Stimulated activated CD4-positive, alpha-beta T cell treated with anti-CD3 and anti-CD28 coated beads, Interleukin-2, amount 100 ng/mL, for 48 hours (primary cell): ENCODE measurements around the gene CAPN10.

Source experiments
- DNase-seq, 2 donors: peaks; one replicate each; pipeline ENCODE4 v3.0.0-alpha.2; 2020

The CAPN10 gene

DNA sequence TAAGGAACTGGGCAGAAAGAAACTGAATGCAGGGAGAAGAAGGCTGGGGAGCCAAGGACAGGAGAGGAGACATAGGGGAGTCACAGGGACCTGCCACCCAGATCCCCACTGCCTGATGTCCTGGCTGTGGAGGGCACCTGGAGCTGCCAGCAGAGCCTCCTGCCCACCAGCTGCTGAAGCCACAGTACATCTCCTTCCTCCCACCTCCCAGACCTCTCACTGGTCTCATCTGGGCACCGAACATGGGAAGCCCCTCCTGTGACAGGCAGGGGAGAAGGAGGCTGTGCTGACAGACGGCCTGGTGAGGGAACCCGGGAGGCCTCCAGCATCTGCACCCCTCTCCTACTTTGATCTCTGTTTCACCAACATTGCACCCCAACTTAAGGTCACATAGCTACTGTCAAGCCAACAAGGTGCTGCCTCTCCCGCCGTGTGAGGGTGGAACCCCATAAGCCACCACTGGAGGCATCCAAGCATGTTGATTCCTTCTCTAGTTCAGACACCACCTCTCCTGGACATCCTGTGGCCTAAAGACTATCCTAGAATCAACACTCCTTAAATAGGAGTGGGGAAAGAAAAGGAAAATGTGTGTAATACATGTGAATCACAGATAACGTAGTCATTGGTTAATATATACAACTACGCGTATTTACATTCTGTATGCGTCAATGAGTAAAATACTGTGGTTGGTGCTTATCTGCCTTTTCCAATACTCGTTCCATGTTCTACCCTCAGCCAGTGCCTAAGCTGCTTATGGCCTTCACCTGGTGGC, 21.8 kb upstream of the CAPN10 start:
- no peak for DNase-seq

DNA sequence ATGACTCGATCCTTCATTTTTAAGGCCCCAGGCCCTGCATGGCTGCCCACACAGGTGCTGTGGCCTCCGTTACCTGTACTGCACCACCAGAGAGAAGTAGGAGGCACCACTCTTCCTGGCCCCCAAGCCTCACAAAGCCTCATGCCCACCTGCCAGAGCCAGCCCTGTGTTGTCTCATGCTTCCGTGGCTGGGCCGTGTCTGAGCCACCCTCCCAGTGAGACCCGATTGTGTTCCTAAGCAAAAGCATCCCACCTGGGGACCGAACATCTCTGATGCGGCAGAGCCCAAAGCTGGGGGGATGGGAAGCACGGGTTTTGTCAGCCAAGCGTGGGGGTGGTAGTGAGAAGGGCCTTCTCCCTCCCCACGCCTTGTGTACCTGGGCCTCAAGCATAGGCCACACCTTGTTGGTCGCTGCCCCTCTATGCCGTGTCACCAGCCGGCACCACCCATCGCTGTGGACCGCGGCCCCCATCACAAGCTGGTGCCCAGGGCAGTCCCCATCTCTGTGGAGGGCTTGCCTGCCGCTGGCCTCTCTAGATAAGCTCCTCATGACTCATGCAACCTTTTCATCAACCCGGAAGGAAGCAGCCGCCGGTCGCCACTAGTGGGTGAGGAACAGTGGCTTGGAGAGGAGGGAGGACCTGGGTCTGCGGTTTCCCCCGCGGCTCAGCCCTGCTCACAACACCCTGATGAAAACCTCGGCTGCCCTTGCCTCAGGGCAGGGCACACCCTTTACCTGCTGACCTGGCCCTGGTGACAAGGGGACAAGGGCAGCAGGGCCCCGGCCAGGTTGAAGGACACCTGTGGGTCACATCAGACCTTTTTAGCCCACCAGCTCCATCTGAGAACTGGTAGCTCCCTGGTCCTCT, 21.0 kb upstream of the CAPN10 start:
- peak; percentile 77 to 80 for DNase-seq

DNA sequence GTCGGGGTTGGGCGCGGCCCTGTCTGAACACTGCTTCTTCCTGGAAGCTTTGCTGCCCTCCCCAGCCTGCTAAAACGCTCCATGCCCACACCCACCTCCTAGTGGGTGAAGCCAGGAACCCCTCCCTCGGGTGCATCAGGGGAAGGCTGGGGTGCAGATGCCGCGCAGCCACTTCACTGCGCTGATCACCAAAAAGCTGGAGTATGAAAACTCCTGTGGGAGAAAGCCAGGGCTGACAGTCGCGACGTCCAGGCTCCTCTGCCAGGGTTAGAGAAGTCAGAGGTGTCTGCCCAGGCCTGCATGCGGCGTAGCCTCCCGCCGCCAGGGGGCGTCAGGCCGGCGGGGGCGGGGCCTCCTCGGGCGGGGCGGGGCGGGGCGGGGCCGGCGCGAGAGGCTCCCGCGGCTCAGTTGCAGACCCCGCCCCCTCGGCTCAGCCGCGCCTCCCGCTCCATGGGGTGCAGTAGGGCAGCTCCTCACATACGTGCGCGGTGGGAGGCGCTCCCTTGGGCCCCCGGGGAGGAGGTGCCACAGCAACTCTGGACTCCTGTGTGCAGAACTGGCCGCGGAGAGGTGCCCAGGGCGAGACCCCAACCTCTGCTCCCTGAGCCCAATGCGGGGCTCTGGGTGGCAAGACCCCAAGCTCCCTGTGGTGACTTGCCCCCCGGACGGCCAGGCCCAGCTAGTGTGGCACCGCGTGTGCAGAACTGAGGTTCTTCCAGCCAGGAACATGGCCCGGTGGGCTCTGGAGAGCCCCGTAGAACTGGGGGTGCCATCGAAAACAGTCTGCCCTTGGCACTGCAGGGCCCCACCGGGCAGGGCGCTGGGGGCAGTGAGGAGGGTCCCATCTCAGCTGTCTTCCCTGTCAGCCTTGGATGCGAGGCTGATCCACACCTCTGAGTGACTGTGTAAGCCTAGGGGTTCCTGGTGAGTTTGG, 20.1 kb upstream of the CAPN10 start:
- DNase-seq: peak; percentile 92 to 94

DNA sequence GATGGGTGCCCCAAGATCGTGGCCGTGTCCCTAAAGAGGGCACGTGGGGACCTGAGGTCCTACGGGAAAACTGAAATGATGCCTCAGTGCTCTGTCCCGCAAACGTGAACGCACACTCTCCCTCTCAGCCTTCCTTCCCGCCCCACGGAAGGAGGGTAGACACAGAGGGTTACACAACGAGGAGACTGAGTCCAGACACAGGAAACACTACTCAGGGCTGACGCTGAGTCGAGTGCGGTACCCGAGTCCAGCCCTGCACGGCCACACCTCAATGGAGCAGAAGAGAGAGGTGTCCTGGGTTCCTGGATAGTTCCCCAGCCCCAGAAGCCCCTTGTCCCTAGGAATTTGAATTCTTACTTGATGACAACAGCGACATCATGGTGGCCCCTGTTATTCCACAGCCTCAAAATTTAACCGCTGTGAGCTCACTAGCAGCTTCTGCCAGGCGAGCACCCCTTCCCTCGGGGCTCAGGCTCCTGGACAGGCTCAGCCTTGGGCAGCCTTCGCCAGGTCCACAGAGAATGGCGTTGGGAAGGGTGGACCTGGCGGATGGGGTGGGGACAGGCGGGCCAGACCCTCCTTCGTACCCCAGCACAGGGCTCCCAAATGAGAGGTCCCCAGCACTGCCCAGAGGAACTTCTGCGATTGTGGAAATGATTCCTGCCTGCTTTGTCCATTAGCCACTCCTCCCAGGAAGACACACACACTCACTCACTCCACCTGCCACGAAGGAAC, 19.2 kb upstream of the CAPN10 start:
- no peak for DNase-seq

DNA sequence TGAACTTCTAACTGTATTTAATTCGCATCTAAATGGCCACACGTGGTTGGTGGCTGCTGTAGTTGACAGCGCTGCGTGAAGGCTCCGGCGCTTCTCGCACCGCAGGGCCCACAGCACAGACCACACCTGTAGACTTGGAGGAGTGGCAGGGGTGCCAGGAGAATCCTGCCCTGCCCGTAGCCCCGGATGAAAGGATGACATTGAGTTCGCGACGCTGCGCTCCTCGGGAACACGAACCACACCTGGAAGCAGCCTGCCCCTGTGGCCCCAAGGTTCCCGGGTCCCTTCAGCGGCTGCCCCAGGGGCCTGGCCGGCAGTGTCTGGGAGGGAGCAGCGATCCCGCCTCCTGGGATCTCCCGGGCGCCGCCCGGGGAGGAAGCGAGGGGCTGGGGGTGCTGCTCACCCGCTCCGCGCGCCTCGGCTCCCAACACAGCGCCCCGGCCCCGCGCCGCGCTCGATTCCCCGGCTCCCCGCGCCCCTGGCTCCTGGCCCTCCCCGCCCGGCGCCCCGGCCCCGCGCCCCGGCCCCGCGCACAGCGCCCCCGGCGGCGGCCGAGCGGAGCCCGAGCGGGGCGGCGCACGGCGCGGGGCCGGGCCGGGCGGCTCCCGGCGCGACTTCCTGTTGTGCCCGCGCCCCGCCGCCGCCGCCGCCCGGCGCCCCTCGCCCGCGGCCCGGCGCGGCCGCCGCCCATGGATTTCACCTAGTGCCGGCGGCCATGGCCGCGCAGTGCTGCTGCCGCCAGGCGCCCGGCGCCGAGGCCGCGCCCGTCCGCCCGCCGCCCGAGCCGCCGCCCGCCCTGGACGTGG, 18.5 kb upstream of the CAPN10 start, which contains the start of gene RNPEPL1:
Gene RNPEPL1 (plus strand): TSS at position 613 of the 806 bp plus-strand sequence. CDS start 103 bp downstream, at position 716.
- peak in 1 of 2 donors; percentile 59 for DNase-seq

DNA sequence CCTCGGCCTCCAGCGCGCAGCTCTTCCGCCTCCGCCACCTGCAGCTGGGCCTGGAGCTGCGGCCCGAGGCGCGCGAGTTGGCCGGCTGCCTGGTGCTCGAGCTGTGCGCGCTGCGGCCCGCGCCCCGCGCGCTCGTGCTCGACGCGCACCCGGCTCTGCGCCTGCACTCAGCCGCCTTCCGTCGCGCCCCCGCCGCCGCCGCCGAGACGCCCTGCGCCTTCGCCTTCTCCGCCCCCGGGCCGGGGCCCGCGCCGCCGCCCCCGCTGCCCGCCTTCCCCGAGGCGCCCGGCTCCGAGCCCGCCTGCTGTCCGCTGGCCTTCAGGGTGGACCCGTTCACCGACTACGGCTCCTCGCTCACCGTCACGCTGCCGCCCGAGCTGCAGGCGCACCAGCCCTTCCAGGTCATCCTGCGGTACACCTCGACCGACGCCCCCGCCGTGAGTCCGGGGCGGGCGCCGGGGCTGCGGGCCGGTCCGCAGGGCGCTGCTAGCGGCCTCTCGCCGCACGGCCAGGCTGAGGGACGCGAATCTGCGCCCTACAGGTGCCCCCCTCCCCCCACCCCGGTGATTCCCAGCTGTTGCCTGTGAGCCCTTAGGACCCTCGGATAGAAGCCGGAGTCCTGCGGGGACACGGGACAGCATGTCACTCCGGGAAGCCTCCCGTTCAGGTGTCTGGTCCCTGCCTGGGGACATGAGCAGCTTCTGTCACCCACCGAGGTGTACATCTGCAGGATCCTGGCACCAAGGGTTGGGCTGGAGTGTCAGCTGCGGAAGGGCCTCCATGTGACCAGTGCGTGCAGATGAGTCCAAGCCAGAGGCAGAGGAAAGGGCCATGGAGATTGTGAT, 17.6 kb upstream of the CAPN10 start:
- DNase-seq: no peak

DNA sequence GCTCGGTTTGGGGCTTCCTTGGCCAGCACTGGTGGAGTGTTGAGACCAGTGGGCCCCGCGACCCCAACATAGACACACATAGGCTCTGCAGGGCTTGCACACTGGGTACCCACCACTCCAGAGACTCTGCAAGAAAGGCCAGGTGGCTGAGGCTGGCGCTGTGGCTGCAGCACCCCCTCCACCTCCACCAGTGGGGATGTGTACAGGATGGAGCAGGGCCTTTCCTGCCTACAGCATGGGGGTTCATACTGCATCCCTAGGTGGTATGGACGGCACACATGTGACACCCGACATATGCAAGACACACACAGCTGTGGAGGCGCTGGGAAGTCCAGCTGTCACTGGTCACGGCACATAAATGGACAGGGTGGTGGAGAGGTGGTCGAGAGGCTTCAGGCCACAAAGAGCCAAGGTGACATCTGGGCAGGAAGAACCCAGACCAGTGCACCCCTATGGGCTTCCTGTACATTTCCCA, 17.0 kb upstream of the CAPN10 start:
- no peak for DNase-seq

DNA sequence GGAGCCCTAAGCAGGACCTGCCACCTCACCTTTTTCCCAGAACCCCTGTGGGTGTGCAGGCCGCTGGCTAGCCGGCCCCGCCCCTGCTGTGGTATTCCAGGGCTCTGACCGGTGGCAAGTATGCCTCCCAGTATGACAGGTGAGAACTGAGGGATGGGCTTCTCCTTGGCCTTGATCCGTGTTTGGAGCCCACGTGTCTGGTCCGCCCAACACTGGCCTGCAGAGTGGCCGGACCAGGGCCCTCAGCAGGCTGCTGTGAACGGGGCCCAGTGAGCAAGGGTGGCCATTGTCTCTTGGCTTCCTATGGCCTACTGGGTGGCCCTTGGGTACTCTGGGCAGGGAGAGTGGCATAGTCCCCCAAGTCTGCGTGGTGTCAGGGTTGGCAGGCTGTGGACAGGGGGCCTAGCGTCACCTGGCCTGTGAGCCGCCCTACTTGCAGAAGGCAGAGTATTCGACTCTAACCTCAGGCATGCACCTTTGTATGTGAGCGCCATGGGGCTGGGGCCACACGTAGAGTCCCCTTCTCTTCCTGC, 16.5 kb upstream of the CAPN10 start:
- DNase-seq: no peak

DNA sequence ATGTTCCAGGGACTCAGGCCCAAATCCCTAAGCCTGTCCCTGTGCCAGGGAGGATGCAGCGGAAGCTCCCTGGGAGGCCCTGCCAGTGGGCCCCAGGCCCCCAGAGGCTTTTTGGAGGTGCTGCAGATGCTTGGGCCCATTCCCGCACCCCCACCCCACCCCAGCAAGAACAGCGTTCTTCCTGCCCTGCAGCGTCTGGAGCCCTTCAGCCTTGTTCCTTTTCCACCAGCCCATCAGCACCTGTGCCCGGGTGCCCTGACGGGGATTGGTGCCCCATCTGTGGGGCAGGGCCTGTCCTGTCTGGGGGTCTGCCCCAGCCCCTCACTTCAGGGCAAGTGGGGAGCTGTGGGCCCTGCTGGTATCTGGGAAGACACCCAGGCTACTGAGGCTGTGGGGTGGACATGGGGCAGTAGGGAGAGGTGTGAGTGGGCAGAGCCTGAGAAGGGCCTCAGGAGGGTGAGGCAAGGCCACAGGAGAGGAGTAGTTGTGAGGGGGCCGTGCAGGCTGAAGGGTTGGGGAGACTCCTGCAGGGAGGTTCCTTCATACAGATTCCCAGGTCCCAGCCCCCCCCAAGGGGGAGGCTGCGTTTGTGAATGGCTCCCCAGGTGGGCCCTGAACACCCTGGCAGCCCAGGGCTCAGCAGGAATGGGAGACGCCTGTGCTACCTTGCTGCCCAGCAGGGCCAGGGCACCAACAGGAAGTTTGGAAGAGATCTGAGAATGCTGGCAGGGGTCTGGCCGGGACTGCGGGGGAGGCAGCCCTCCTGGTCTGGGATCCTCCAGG, 15.8 kb upstream of the CAPN10 start:
- no peak for DNase-seq

DNA sequence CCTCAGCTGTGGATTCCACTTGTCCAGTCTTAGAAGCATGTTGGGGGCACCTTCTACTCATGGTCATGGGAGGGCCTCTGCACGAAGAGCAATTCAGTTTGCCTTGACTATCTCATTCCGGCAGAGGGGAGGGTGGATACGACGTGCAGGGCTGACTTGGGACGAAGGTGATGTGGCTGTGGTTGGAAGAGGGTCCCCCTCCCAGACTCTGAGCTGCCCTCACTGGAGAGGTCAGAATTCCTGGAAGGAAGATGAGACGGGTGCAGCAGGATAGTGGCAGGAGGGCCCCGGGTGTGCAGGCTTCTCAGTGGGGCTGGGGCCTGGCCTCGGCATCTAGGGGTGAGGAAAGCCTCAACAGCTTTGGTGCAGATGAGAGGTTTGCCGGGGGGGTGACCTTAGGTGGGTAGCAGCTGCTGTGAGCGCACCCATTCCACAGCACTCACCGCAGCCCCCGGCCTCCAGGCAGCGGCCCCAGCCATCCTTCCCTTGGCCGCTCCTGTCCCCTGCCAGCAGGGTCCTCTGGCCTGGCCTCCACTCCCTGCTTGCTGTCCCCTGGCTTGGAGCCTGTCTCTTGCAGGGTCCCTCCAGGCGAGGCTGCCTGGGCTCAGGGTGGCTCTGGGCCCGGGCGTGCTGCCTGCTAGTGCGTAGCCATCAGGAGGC, 15.1 kb upstream of the CAPN10 start:
- no peak for DNase-seq

DNA sequence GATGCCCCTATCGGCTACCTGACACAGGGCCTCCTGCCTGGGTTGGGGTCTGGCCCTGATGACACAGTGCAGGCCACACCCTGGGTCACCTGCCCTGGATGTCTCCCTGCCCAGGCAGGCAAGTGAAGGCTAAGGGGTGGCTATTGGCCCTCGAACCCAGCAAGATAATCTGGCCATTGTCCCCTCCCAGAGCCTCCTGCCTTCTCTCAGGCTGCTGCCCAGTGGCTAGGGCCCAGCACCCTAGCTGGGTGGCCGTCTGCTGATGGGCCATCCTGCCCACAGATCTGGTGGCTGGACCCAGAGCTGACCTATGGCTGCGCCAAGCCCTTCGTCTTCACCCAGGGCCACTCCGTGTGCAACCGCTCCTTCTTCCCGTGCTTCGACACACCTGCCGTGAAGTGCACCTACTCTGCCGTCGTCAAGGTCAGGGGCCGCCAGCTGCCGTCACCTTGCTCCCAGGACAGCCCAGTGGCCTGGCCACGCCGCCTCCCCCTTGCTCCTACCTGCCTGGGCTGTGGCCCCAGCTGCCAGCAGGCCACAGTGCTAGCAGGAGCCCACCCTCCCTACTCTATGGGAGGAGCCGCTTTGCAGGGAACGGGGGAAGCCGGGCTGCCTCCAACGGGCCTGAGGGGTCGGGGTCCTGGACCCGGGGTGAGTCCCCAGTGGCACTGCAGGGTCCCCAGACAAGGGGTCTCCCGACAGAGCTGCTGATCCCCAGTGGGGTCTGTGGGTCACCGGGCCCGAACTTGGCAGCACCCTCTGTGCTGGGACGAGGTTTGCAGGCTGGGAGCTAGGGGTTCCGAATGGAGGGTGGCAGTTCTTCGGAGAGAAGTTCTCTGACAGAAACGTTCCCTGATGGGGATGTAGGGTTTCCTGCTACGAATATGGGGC, 14.1 kb upstream of the CAPN10 start:
- DNase-seq: no peak

DNA sequence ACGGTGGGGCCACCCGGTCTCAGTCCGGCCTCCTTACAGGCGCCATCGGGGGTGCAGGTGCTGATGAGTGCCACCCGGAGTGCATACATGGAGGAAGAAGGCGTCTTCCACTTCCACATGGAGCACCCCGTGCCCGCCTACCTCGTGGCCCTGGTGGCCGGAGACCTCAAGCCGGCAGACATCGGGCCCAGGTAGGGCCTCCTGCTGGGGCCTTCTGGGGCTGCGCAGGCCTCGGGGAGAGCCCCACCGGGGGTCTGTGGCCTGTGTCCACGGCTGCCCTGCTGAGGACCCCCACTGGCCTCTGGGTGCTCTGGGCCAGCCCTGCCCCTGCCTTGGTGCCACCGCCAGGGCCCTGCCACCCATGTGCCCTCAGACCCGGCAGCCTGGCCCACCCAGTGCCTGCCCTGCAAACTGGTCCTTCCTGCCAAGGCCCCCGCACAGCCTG, 13.4 kb upstream of the CAPN10 start:
- no peak for DNase-seq

DNA sequence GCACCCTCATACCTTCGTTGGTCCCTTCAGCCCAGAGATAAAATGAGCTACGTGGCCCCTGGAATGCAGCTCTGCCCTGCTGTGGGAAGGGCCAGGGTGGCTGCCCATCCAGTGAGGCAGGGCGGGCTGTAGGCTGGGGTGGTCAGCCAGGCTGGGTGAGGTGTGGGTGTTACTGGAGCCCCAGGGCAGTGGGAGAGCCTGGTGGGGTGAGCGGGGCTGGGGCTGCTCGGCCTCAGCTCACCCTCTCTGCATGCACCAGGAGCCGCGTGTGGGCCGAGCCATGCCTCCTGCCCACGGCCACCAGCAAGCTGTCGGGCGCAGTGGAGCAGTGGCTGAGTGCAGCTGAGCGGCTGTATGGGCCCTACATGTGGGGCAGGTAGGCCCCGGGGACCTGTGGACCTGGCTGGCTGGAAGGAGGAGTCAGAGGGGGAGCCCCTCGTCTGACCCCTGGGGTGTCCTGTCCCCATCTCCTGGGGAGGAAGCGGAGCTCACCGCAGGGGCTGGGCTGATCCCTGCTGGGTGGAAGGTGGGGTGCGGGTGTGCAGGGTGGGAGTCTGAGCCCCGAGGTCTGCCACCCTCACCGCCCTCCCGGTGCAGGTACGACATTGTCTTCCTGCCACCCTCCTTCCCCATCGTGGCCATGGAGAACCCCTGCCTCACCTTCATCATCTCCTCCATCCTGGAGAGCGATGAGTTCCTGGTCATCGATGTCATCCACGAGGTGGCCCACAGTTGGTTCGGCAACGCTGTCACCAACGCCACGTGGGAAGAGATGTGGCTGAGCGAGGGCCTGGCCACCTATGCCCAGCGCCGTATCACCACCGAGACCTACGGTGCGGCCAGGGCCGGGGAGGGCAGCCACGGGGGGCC, 12.8 kb upstream of the CAPN10 start:
- DNase-seq: no peak

DNA sequence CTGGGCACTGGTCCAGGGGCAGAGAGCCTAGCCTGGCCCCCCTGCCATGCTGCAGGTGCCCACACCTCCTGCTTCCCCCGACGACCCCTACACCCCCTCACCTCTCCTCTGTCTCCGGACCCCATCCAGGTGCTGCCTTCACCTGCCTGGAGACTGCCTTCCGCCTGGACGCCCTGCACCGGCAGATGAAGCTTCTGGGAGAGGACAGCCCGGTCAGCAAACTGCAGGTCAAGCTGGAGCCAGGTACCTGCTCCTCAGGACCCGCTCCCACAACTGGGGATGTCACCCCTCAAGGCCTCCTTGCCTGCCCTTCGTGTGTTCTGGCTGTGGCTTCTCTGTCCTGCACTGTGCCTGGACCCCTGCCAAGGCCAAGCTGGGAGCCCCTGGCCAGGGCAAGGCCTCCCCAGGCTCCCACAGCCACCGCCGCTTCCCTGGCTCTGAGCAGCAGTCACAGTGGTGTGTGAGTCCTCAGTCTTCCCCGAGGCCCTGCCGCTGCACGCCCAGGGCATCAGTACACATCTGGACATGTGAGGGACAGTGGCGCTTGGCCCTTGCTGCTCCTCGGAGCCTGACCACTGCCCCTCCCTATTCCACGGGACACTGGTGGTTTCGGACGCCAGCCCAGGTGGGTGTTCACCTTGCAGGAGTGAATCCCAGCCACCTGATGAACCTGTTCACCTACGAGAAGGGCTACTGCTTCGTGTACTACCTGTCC, 12.0 kb upstream of the CAPN10 start:
- no peak for DNase-seq
